GM21723 (cell line): ENCODE measurements around the gene SAMD4A.
"Not testable (repeated sequence)": the region's sequence is repeated elsewhere in the genome, so short reads cannot be mapped to it uniquely, and the experiment has no call there.

Experiments
- ATAC-seq: cut with Tn5 transposase; IDR thresholded peaks from one replicate; pipeline ENCODE4 v1.9.1; 2021; ENCODE audit warnings: mild to moderate bottlenecking, moderate library complexity; ENCODE audit not compliant: unreplicated experiment

The SAMD4A gene

DNA sequence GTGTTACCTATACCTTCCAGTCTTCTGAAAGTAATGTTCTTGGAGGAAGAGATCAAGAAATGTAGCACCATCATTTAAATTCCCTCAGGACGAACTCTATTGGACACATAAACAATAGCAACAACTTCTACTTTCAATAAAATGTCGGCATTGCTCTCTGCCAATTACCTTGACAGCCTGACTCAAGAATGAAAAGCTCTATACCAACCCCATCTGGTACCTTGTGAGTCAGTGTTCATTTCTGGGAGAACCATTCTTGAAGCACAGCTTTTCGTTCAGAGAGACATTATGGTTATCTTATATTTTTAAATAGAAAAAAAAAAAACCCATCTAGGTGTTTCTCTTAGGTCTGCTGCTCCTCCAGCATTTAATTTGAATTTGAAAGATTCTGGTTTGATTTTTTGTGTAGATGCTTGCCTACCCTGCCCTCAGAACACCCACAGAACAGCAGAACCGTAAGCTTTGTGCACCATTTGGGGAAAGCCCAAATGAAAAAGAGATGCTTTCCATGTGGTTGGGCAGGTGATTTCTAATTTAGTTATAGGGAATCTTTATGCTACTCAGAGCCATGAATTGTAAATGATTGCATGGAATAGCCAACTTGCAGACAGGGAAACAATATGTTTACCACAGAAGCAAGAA, 156.0 kb downstream of the SAMD4A start:
- no peak for ATAC-seq

- ATAC-seq = no peak
These were observed 157.2 kb downstream of the SAMD4A start for GRCh38 chr14:54724123-54724522.

DNA sequence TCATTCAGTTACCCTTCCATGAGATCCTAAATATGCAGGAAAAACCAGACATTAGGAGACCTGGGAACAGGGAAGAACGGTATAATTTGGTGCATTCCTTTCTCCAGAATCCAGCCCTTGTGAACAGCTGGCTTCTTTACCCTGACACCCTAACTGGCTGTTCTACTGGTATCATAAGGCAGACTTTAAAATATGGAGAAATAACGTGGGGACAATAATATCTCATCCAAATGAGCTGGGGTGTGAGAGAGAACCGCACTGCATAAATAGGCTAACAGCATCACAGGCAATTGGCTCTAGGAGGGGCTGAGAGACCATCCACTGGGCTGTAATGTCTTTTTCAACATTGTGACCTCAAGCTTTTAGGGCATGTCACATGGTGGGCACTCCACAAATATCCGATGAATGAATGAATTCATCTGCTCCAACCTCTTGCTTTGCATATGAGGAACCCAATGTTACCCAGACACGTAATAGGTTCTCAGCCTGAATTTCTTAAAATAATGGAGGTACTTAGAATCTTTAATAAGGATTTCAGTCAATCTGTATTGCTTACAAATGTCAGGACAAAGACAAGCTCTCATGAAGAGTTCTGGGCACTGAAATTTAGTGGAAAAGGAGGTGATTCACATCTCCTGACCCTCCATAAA, 157.9 kb downstream of the SAMD4A start:
- ATAC-seq = no peak

GRCh38 chr14:54725998-54726397, 159.1 kb downstream of the SAMD4A start:
- no peak for ATAC-seq

DNA sequence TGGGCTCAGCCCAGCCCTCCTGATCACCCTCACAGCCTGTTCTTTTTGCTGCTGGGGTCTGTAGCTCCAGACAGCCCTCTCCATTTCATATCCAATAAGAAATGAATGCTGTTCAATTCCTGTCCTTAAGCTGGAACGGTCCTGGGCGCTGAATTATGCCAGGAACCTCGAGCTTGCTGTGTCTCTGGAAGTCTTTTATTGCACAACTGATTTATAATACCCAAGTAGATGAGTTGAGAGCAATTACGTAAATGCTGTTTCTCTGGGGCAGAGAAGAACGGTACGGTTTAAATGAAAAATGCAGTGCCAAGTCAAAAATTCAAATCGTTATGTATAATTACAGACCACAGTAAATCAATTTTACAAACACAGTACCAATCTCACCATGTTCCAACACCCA, 161.0 kb downstream of the SAMD4A start:
- no peak for ATAC-seq

GRCh38 chr14:54728700-54729527, 162.0 kb downstream of the SAMD4A start:
- no peak for ATAC-seq

- peak; percentile 98 for ATAC-seq
These were observed 163.4 kb downstream of the SAMD4A start for GRCh38 chr14:54730156-54730961.

DNA sequence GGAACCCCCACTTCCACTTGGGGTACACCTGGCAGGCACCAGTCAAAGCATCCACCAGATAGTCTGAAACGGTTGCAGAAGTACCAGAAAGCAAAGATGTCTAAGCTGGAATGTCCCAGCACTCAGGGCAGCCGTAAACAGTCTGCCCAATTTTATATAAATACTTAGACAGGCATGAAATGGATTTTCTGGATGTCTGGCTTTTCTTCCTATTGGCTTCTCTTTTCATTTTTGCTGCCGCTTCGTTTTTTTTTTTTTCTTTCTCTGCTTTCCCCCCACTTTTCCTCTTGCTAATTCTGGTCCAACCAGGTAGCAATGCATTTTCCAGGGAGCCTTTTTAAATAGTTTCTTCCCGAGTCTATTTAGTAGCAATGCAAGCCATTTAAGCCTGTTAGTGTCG, 168.0 kb downstream of the SAMD4A start:
- ATAC-seq = no peak

GRCh38 chr14:54735424-54735823, 168.5 kb downstream of the SAMD4A start:
- no peak for ATAC-seq

- ATAC-seq = no peak
These were observed 170.3 kb downstream of the SAMD4A start for GRCh38 chr14:54737132-54737711.

- ATAC-seq = no peak
These were observed 171.1 kb downstream of the SAMD4A start for GRCh38 chr14:54738009-54738408.

DNA sequence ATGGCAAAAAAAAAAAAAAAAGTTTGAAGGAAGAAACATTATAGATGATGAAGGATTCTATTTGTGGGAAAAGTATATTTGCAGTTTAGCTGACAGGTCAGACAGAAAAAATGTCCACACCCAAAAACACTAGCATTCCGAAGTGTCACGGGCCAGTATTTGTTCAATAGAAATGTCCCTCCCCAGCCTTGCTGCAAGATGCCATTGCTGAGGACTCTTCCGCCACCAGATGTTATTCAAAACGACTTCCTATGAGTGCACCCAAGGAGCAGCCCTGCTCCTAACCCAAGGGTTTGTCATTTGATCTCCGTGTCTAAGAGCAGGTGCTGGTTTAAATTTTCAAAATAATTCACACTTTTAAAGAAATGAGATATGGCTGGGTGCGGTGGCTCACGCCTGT, 172.6 kb downstream of the SAMD4A start:
- ATAC-seq = no peak

DNA sequence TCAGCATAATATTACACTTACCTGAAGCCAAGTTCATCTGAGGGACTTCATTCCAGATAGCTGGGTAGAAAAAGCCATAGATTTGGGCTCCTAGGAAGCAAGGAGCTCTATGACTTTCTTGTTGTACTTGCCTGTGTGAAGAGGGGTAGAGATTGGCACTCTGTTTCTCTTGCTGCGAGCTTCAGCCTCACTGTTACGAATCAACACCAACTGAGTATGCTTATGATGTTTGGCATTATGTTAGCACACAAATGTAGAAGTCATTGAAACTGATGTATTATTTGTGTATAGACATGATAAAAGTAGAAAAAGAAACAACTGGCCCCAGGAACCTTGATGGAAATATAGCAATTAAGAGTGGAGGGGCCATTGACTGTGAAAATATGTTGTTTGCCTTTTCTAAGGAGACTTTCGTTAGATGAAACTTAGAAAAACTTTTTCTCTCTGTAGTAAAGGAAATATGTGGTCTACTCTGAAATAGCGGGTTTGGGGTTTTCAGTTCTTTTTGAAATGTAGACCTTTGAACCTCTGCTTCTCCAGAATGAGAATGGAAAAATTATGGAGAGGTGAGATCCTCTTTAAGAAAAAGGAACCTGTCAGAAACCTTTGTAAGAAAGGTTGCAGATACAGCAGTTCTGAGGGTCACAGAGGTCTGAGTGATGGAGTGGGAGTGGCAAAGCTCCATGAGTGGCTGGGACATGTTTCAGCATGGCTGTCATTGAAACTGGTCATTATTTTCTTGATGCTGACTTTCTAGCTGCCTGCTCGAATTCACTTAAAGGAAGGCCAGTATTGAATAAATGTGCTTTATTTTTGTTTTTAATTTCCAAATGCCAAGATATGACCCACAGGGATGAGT, 175.8 kb downstream of the SAMD4A start:
- ATAC-seq = no peak

GRCh38 chr14:54743382-54743781, 176.5 kb downstream of the SAMD4A start:
- ATAC-seq = no peak

- ATAC-seq = no peak
These were observed 179.1 kb downstream of the SAMD4A start for GRCh38 chr14:54746019-54746418.

- ATAC-seq = no peak
These were observed 180.7 kb downstream of the SAMD4A start for GRCh38 chr14:54747616-54748015.

- ATAC-seq = no peak
These were observed 182.3 kb downstream of the SAMD4A start for GRCh38 chr14:54749180-54749579.

GRCh38 chr14:54749727-54750126, 182.8 kb downstream of the SAMD4A start:
- no peak for ATAC-seq

DNA sequence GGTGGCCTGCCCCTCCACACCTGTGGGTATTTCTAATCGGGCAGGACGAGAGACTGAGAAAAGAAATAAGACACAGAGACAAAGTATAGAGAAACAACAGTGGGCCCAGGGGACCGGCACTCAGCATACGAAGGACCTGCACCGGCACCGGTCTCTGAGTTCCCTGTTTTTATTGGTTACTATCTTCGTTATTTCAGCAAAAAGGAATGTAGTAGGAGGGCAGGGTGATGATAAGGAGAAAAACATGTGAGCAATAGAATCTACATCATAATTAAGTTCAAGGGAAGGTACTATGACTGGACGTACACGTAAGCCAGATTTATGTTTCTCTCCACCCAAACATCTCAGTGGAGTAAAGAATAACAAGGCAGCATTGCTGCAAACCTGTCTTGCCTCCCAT, 185.7 kb downstream of the SAMD4A start:
- ATAC-seq = not testable (repeated sequence)

- not testable (repeated sequence) for ATAC-seq
These were observed 186.5 kb downstream of the SAMD4A start for GRCh38 chr14:54753396-54753795.
